Left renal cortex interstitium (tissue), 4 donors: ENCODE data around the gene C17orf113. TPM values are rescaled to one million over a fixed set of nuclear protein-coding genes. Genes with fewer than 3 reads are reported as not detected.
A peak's percentile ranks its signal among the peaks of the same experiment; 100 is the strongest.

Source experiments
- DNase-seq, 4 donors: peaks; one replicate each; pipeline ENCODE4 v3.0.0-alpha.2; 2013; ENCODE audit warnings: low read depth in 4 of 4, low spot score in 2 of 4, missing footprints in 1 of 4
- polyA plus RNA-seq, 4 donors: library from polyadenylated mRNA; unstranded; fragments of 120-200 nt; gene quantifications; one replicate each; pipeline ENCODE4 v1.2.1, GENCODE V29; 2013; ENCODE audit not compliant: insufficient read length in 4 of 4

The C17orf113 gene
- 1 to 10 TPM; 3.6 to 6.4 (median 4.9) TPM for polyA plus RNA-seq

- peak in 1 of 4 donors; percentile 35 for DNase-seq
These were observed at the start of gene C17orf113 for GRCh38 chr17:42050393-42051012. Gene C17orf113, minus strand, starts transcription at chr17:42050601. Its CDS starts 7,225 bp downstream, at chr17:42043376.

GRCh38 chr17:42098730-42099399 lies 48.5 kb upstream of the C17orf113 start:
- no peak for DNase-seq

GRCh38 chr17:42097691-42098631 lies 47.6 kb upstream of the C17orf113 start, which contains the start of gene ZNF385C:
Gene ZNF385C, minus strand, starts transcription at chr17:42098473. Its CDS starts 35,417 bp downstream, at chr17:42063056.
- no peak for DNase-seq

GRCh38 chr17:42096360-42097111 lies 46.1 kb upstream of the C17orf113 start:
- no peak for DNase-seq

- DNase-seq: no peak
These were observed 44.1 kb upstream of the C17orf113 start for GRCh38 chr17:42094375-42095069.

- no peak for DNase-seq
These were observed 42.5 kb upstream of the C17orf113 start for GRCh38 chr17:42092939-42093338.

- DNase-seq: no peak
These were observed 40.8 kb upstream of the C17orf113 start for GRCh38 chr17:42090964-42091790.

GRCh38 chr17:42088736-42089135 lies 38.3 kb upstream of the C17orf113 start:
- no peak for DNase-seq

- DNase-seq: no peak
These were observed 37.6 kb upstream of the C17orf113 start for GRCh38 chr17:42087736-42088705.

- no peak for DNase-seq
These were observed 36.8 kb upstream of the C17orf113 start for GRCh38 chr17:42087042-42087701.

- no peak for DNase-seq
These were observed 31.2 kb upstream of the C17orf113 start for GRCh38 chr17:42081516-42082129.

GRCh38 chr17:42079541-42079940 lies 29.1 kb upstream of the C17orf113 start:
- no peak for DNase-seq

- DNase-seq: no peak
These were observed 28.1 kb upstream of the C17orf113 start for GRCh38 chr17:42078396-42079043.

- no peak for DNase-seq
These were observed 27.4 kb upstream of the C17orf113 start for GRCh38 chr17:42077755-42078154.

GRCh38 chr17:42076797-42077559 lies 26.6 kb upstream of the C17orf113 start:
- DNase-seq: no peak
